DND-41 (cell line): Measurements from ENCODE around the gene SCN7A.

Source experiments
- ATAC-seq: fragments of 200-7000 bp; cut with Tn5 transposase; 3 replicates; pipeline ENCODE4 v1.9.1; 2021; ENCODE audit warnings: low read depth; ENCODE audit not compliant: insufficient read depth
- DNase-seq: peaks from one replicate; pipeline ENCODE4 v3.0.0-alpha.2; 2020
- H2AFZ ChIP-seq: 2 replicates; pipeline ENCODE4 v1.6.0; 2012; ENCODE audit warnings: low read depth, low read length
- H3K27ac ChIP-seq: 2 replicates; pipeline ENCODE4 v1.5.1; 2012; ENCODE audit warnings: low read length, inconsistent platforms
- H3K27me3 ChIP-seq: fragments of 200-600 bp; sonication (generic); 2 replicates; pipeline ENCODE4 v1.6.0; 2012; ENCODE audit warnings: low read length, mild to moderate bottlenecking, inconsistent platforms; ENCODE audit not compliant: insufficient read depth, poor library complexity
- H3K36me3 ChIP-seq: 2 replicates; pipeline ENCODE4 v1.5.1; 2012; ENCODE audit warnings: low read length, inconsistent platforms; ENCODE audit not compliant: insufficient read depth
- H3K4me1 ChIP-seq: 2 replicates; pipeline ENCODE4 v1.5.1; 2012; ENCODE audit warnings: mild to moderate bottlenecking, low read length; ENCODE audit not compliant: insufficient read depth
- H3K4me2 ChIP-seq: 2 replicates; pipeline ENCODE4 v1.6.0; 2012; ENCODE audit warnings: mild to moderate bottlenecking, moderate library complexity, low read length, inconsistent platforms; ENCODE audit not compliant: insufficient read depth
- H3K4me3 ChIP-seq, 2 experiments: fragments of 200-600 bp in 1 of 2; shearing (Covaris generic) in 1 of 2; 2 replicates each; pipeline ENCODE4 v1.5.1; 2012 to 2016; ENCODE audit warnings: inconsistent platforms in 2 of 2, low read length in 2 of 2, mild to moderate bottlenecking in 2 of 2, low read depth in 1 of 2, moderate library complexity in 1 of 2
- H3K79me2 ChIP-seq: 2 replicates; pipeline ENCODE4 v1.6.0; 2012; ENCODE audit warnings: low read length, inconsistent platforms; ENCODE audit not compliant: insufficient read depth
- H3K9ac ChIP-seq: 2 replicates; pipeline ENCODE4 v1.6.0; 2012; ENCODE audit warnings: low read depth, mild to moderate bottlenecking, inconsistent platforms, low read length, moderate library complexity
- H3K9me3 ChIP-seq: 2 replicates; pipeline ENCODE4 v1.5.1; 2012; ENCODE audit warnings: low read length, moderate library complexity, mild to moderate bottlenecking, inconsistent platforms; ENCODE audit not compliant: insufficient read depth, severe bottlenecking
- H4K20me1 ChIP-seq: 2 replicates; pipeline ENCODE4 v1.6.0; 2012; ENCODE audit warnings: low read length; ENCODE audit not compliant: insufficient read depth
- CTCF ChIP-seq: IDR thresholded peaks from 2 replicates; pipeline ENCODE4 v1.5.1; 2012; ENCODE audit warnings: borderline replicate concordance, low read length, moderate library complexity, mild to moderate bottlenecking; ENCODE audit not compliant: poor library complexity, severe bottlenecking; ENCODE audit errors: extremely low read depth
- EZH2 ChIP-seq: IDR thresholded peaks from 3 replicates; pipeline ENCODE4 v1.6.1; 2012; ENCODE audit warnings: borderline replicate concordance, low read depth, mild to moderate bottlenecking, moderate library complexity, low read length, inconsistent platforms; ENCODE audit not compliant: severe bottlenecking

Gene SCN7A

GRCh38 chr2:166376488-166376828 lies 117.6 kb downstream of the SCN7A start:
- no peak for ATAC-seq
- no peaks in the 10 kb centered on the region for H4K20me1 ChIP-seq
- H3K9ac ChIP-seq = no peak overlapping the region
- no peaks in the 10 kb centered on the region for H3K27me3 ChIP-seq
- TF ChIP-seq CTCF (no peak), EZH2 (no peak)
- no peak for DNase-seq
- H3K4me1 ChIP-seq = no peaks in the 10 kb centered on the region
- no peak overlapping the region for H3K27ac ChIP-seq
- H3K4me2 ChIP-seq = no peak overlapping the region
- H3K4me3 ChIP-seq = no peak overlapping the region
- H2AFZ ChIP-seq = no peak overlapping the region
- H3K79me2 ChIP-seq = no peaks in the 10 kb centered on the region
- H3K9me3 ChIP-seq = no peaks in the 10 kb centered on the region
- no peaks in the 10 kb centered on the region for H3K36me3 ChIP-seq

GRCh38 chr2:166375736-166376487 lies 118.1 kb downstream of the SCN7A start, which contains the start of gene SCN9A:
SCN9A (minus strand) TSS chr2:166375944; CDS start chr2:166311756, 64,188 bp downstream.
- Histone ChIP-seq H3K27ac (no peak within 1 kb of the TSS), H3K4me3 (no peak within 1 kb of the TSS), H3K36me3 (no peaks in the 10 kb centered on the region), H3K4me1 (no peaks in the 10 kb centered on the region), H2AFZ (no peak within 1 kb of the TSS), H3K79me2 (no peaks in the 10 kb centered on the region), H4K20me1 (no peaks in the 10 kb centered on the region), H3K9ac (no peak within 1 kb of the TSS), H3K27me3 (no peaks in the 10 kb centered on the region), H3K9me3 (no peaks in the 10 kb centered on the region), H3K4me2 (no peak within 1 kb of the TSS)
- DNase-seq = no peak
- TF ChIP-seq CTCF (no peak), EZH2 (no peak)
- ATAC-seq = no peak

- DNase-seq = no peak
- H3K79me2 ChIP-seq = no peaks in the 10 kb centered on the region
- TF ChIP-seq EZH2 (no peak), CTCF (no peak)
- H4K20me1 ChIP-seq = no peaks in the 10 kb centered on the region
- H3K36me3 ChIP-seq = no peaks in the 10 kb centered on the region
- no peak overlapping the region for H3K9ac ChIP-seq
- H3K4me2 ChIP-seq = no peak overlapping the region
- no peak overlapping the region for H2AFZ ChIP-seq
- no peaks in the 10 kb centered on the region for H3K9me3 ChIP-seq
- H3K27ac ChIP-seq = no peak overlapping the region
- no peaks in the 10 kb centered on the region for H3K4me1 ChIP-seq
- no peak for ATAC-seq
- H3K4me3 ChIP-seq = no peak overlapping the region
- no peaks in the 10 kb centered on the region for H3K27me3 ChIP-seq
These were observed 118.8 kb downstream of the SCN7A start for GRCh38 chr2:166375195-166375735.
